ENCODE data around the gene ZBTB7A.
A peak's percentile ranks its signal among the peaks of the same experiment; 100 is the strongest.

Gene ZBTB7A

GRCh38 chr19:4077800-4078684, 11.3 kb upstream of the ZBTB7A start:
- Histone ChIP-seq H3K27ac (replicated peaks) (peak overlapping the region; percentile 84), H3K27me3 (ENCODE audit: insufficient read depth, poor library complexity, severe bottlenecking) (no peaks in the 10 kb centered on the region), H3K4me3 (replicated peaks; ENCODE audit: insufficient read depth, low read length) (peak overlapping the region; percentile 17; the same call in 1 of the 2 replicates)
- no peak for TF ChIP-seq SPI1 (IDR thresholded peaks at IDR 0.05; ENCODE audit: borderline replicate concordance, low read depth)
- no peak for TF ChIP-seq REST (IDR thresholded peaks at IDR 0.05; ENCODE audit: insufficient replicate concordance, low read depth)
- TF ChIP-seq, protein P1, sequence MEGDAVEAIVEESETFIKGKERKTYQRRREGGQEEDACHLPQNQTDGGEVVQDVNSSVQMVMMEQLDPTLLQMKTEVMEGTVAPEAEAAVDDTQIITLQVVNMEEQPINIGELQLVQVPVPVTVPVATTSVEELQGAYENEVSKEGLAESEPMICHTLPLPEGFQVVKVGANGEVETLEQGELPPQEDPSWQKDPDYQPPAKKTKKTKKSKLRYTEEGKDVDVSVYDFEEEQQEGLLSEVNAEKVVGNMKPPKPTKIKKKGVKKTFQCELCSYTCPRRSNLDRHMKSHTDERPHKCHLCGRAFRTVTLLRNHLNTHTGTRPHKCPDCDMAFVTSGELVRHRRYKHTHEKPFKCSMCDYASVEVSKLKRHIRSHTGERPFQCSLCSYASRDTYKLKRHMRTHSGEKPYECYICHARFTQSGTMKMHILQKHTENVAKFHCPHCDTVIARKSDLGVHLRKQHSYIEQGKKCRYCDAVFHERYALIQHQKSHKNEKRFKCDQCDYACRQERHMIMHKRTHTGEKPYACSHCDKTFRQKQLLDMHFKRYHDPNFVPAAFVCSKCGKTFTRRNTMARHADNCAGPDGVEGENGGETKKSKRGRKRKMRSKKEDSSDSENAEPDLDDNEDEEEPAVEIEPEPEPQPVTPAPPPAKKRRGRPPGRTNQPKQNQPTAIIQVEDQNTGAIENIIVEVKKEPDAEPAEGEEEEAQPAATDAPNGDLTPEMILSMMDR (IDR thresholded peaks at IDR 0.05; ENCODE audit: insufficient read depth, low read length) = no peak
- no peak for TF ChIP-seq GABPA (IDR thresholded peaks at IDR 0.05; ENCODE audit: low read depth)
- TF ChIP-seq POLR2AphosphoS5 (IDR thresholded peaks at IDR 0.05; ENCODE audit: low read depth) = 0 out of 2 replicates have a peak, but pooled peaks have one; percentile 26
- DNase-seq (ENCODE audit: low read depth in 1 of 2, low spot score in 1 of 2) = peak; percentile 39 to 52

DNA sequence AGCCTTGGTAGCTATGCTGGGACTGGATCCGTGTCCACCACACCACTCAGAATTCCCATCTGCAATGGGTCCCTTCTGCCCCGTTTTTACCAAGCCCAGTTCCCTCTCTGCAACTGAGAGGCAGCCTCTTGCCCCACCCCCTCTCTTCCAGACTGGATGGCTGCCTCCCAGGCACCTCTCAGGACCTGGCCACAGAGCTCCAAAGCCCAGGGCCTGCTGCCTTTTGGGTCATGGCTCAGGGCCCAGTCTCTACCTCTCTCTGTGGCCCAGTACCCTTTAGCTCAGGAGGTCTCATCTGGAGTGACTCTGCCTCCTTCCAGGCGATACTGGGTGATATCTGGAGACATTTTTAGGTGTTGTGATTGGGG, 10.3 kb upstream of the ZBTB7A start:
- Histone ChIP-seq H3K27me3 (ENCODE audit: insufficient read depth, poor library complexity, severe bottlenecking) (no peaks in the 10 kb centered on the region), H3K4me3 (replicated peaks; ENCODE audit: insufficient read depth, low read length) (no peak overlapping the region), H3K27ac (replicated peaks) (no peak overlapping the region)
- TF ChIP-seq SPI1 (IDR thresholded peaks at IDR 0.05; ENCODE audit: borderline replicate concordance, low read depth) (no peak), GABPA (IDR thresholded peaks at IDR 0.05; ENCODE audit: low read depth) (no peak), REST (IDR thresholded peaks at IDR 0.05; ENCODE audit: insufficient replicate concordance, low read depth) (no peak)
- TF ChIP-seq, protein P1 (IDR thresholded peaks at IDR 0.05; ENCODE audit: insufficient read depth, low read length) = no peak
- no peak for DNase-seq (ENCODE audit: low read depth in 1 of 2, low spot score in 1 of 2)

GRCh38 chr19:4075373-4075772, 8.7 kb upstream of the ZBTB7A start:
- no peak for DNase-seq (ENCODE audit: low read depth in 1 of 2, low spot score in 1 of 2)
- Histone ChIP-seq H3K27me3 (ENCODE audit: insufficient read depth, poor library complexity, severe bottlenecking) (no peaks in the 10 kb centered on the region), H3K4me3 (replicated peaks; ENCODE audit: insufficient read depth, low read length) (no peak overlapping the region), H3K27ac (replicated peaks) (no peak overlapping the region)
- TF ChIP-seq, protein P1 (IDR thresholded peaks at IDR 0.05; ENCODE audit: insufficient read depth, low read length) = no peak
- TF ChIP-seq POLR2AphosphoS5 (IDR thresholded peaks at IDR 0.05; ENCODE audit: low read depth) = no peak
- no peak for TF ChIP-seq SPI1 (IDR thresholded peaks at IDR 0.05; ENCODE audit: borderline replicate concordance, low read depth)
- TF ChIP-seq REST (IDR thresholded peaks at IDR 0.05; ENCODE audit: insufficient replicate concordance, low read depth) = no peak
- TF ChIP-seq GABPA (IDR thresholded peaks at IDR 0.05; ENCODE audit: low read depth) = no peak

Data from HL-60 (cell line).